ENCODE results near the gene GALNT13. TPM values are rescaled to one million over a fixed set of nuclear protein-coding genes. Genes with fewer than 3 reads are reported as not detected.

GALNT13 gene
- total RNA-seq, 1 donor from 2014 or later: 0.19 TPM

GRCh38 chr2:154495455-154495868 lies 623.7 kb downstream of the GALNT13 start:
- H3K4me3 ChIP-seq: no peak overlapping the region
- no peaks in the 10 kb centered on the region for H3K9me3 ChIP-seq (replicated peaks)
- H3K27ac ChIP-seq (replicated peaks): no peak overlapping the region
- H3K36me3 ChIP-seq: no peaks in the 10 kb centered on the region
- no peaks in the 10 kb centered on the region for H3K27me3 ChIP-seq (ENCODE audit: low read depth)
- intact Hi-C loops (cut with micrococcal nuclease): no loop called here
- no peak for TF ChIP-seq CTCF (IDR thresholded peaks at IDR 0.05; ENCODE audit: borderline replicate concordance)
- DNase-seq: no peak
- H3K4me1 ChIP-seq: peaks cover 4% of the 10 kb centered on the region

GRCh38 chr2:154497019-154497418 lies 625.3 kb downstream of the GALNT13 start:
- intact Hi-C loops (cut with micrococcal nuclease): no loop called here

More at GRCh38 chr2:154497019-154497418, 625.3 kb downstream of the GALNT13 start:
- no peak for DNase-seq
- no peaks in the 10 kb centered on the region for H3K27me3 ChIP-seq (ENCODE audit: low read depth)
- H3K36me3 ChIP-seq: no peaks in the 10 kb centered on the region
- H3K9me3 ChIP-seq (replicated peaks): no peaks in the 10 kb centered on the region
- H3K4me3 ChIP-seq: no peak overlapping the region
- peak overlapping the region; percentile 24 for H3K27ac ChIP-seq (replicated peaks)
- peaks cover 4% of the 10 kb centered on the region for H3K4me1 ChIP-seq
- TF ChIP-seq CTCF (IDR thresholded peaks at IDR 0.05; ENCODE audit: borderline replicate concordance): no peak
